Kidney tubule cell (primary cell): ENCODE measurements around the gene KCTD1.
"Not testable (repeated sequence)": the region's sequence is repeated elsewhere in the genome, so short reads cannot be mapped to it uniquely, and the experiment has no call there.

Experiments used
- DNase-seq: peaks from one replicate; pipeline ENCODE4 v3.0.0-alpha.2; 2018; ENCODE audit warnings: low spot score

KCTD1 gene

GRCh38 chr18:26457611-26458353 lies 90.6 kb downstream of the KCTD1 start:
- no peak for DNase-seq

GRCh38 chr18:26457195-26457594 lies 91.2 kb downstream of the KCTD1 start:
- DNase-seq: no peak

- DNase-seq: no peak
These were observed 92.3 kb downstream of the KCTD1 start for GRCh38 chr18:26456070-26456491.

GRCh38 chr18:26455639-26456038 lies 92.7 kb downstream of the KCTD1 start:
- DNase-seq: no peak

- no peak for DNase-seq
These were observed 93.7 kb downstream of the KCTD1 start for GRCh38 chr18:26454616-26455015.

GRCh38 chr18:26454192-26454591 lies 94.2 kb downstream of the KCTD1 start:
- no peak for DNase-seq

- DNase-seq: peak; percentile 97
These were observed 94.9 kb downstream of the KCTD1 start for GRCh38 chr18:26453386-26453901.

GRCh38 chr18:26450989-26451682 lies 97.2 kb downstream of the KCTD1 start:
- DNase-seq: no peak

GRCh38 chr18:26448714-26449159 lies 99.6 kb downstream of the KCTD1 start:
- no peak for DNase-seq

GRCh38 chr18:26443853-26444252 lies 104.5 kb downstream of the KCTD1 start:
- DNase-seq: no peak

- DNase-seq: no peak
These were observed 106.2 kb downstream of the KCTD1 start for GRCh38 chr18:26442126-26442525.

GRCh38 chr18:26440644-26441043 lies 107.7 kb downstream of the KCTD1 start:
- DNase-seq: no peak

- no peak for DNase-seq
These were observed 108.8 kb downstream of the KCTD1 start for GRCh38 chr18:26439537-26439936.

- no peak for DNase-seq
These were observed 109.4 kb downstream of the KCTD1 start for GRCh38 chr18:26438980-26439379.

- not testable (repeated sequence) for DNase-seq
These were observed 110.7 kb downstream of the KCTD1 start for GRCh38 chr18:26437634-26438033.

- peak; percentile 63 for DNase-seq
These were observed 111.9 kb downstream of the KCTD1 start for GRCh38 chr18:26436176-26437051.

GRCh38 chr18:26435415-26436095 lies 112.8 kb downstream of the KCTD1 start:
- no peak for DNase-seq

GRCh38 chr18:26434887-26435286 lies 113.5 kb downstream of the KCTD1 start:
- DNase-seq: no peak

GRCh38 chr18:26432651-26433424 lies 115.5 kb downstream of the KCTD1 start:
- DNase-seq: peak; percentile 53

GRCh38 chr18:26429535-26430226 lies 118.7 kb downstream of the KCTD1 start:
- DNase-seq: peak; percentile 87
